HG03103 (cell line): ENCODE data around the gene CFAP157.

ENCODE experiments used
- ATAC-seq: cut with Tn5 transposase; IDR thresholded peaks from one replicate; pipeline ENCODE4 v1.9.1; 2021; ENCODE audit warnings: low read depth; ENCODE audit not compliant: unreplicated experiment

Gene CFAP157

DNA sequence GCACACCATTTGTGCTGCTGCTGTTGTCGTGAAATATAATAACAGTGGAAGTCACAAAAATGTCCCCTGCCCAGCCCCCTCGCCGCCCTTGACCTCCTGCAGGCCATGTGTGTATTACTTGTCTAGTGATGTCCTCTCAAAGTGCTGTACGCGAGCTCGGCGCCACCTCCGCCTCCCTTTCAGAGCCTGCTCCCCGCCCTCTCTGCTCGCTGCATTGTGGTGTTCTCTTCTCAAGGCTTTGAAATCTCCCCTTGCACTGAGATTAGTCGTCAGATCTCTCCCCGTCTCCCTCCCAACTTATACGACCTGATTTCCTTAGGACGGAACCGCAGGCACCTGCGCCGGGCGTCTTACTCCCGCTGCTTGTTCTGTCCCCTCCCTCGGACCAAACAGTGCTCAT is 14.7 kb upstream of the CFAP157 start:
- no peak for ATAC-seq

DNA sequence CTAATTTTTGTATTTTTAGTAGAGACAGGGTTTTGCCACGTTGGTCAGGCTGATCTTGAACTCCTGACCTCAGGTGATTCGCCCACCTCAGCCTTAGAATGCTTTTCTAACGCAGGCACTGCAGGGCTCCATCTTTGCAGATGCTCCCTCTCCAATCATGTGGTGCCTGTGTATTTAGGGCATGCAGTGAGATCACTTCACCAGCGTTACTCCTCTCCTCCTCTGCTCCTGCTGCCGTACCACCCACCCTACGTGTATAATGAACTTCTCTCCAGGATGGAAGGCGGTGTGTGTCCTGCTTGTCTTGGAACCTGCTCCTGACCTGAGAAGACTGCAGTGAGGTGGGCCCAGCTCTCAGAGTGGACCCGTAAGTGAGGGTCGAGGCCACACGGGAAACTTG is 13.6 kb upstream of the CFAP157 start:
- no peak for ATAC-seq

DNA sequence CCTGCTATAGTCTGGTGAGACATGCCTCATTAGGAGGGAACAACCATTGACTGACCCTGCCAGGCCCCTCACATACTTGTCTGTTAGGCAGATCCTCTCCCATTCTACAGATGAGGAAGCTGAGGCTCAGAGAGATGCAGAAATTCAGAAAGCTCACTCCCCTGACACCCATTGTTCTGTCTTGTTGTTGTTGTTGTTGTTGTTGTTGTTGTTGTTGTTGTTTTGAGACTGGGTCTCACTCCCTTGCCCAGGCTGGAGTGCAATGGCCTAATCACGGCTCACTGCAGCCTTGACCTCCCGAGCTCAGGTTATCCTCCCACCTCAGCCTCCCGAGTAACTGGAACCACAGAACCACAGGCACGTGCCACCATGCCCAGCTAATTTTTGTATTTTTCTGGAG is 13.1 kb upstream of the CFAP157 start:
- no peak for ATAC-seq

DNA sequence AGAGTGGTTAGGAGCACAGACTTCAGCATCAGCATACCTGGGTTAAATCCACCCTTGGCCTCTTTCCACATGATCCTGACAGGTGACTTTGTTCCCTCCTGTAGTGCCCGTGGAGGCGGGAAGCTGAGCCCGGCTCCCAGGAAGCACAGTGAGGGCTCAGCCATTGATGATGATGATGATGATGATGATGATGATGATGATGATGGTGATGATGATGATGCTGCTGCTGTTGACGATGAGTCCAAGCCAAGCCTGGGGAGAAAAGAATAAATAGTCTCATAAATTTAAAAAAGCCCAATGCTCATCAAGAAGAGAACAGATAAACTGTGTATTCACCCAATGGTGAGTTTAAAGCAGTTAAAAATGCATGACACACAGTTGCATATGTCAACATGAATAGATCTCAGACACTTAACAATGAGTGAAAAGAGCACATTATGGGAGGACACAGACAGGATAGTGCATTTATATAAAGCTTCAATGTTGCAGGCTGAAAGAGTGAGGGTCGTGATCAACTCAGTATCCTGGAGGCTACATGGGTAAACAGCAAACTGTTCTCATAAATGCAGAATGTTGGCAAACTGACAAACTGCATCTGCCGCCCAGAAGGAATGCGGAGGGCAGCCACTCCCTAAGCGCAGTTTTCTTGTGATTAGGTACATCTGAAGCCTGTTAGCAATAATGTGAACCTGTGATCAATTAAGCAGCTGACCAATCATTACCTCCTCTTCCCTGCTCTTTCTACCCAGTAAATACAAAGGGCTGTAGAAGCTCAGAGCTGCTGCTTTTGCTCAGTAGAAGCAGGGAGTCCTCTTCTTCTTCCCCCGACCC is 11.7 kb upstream of the CFAP157 start:
- no peak for ATAC-seq

DNA sequence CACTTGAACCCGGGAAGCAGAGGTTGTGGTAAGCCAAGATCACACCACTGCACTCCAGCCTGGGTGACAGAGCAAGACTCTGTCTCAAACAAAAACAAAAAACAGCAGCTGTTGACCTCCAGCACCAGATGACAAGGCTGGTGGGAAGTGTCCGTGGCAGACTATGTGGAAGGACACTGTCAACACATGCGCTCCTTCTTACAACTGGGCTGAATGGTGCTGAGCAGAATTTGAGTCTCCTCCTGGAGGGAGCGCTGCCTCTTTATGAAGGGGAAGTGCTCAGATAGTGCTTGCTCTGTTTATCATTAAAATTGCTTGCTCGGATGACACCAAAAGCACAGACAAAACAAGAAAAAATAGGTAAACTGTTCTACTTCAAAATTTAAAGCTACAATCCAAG is 9.2 kb upstream of the CFAP157 start:
- no peak for ATAC-seq

DNA sequence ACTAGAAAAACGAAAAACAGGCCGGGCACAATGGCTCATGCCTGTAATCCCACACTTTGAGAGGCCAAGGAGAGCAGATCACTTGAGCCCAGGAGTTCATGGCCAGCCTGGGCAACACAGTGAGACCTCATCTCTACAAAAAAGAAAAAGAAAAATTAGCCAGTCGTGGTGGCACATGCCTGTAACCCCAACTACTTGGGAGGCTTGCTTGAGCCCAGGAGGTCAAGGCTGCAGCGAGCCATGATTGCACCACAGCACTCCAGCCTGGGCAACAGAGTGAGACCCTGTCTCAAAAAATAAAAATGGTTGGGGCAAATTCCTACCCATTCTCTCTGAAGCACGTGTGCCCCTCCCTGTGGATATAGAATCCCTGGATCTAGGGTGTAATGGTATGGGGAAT is 8.4 kb upstream of the CFAP157 start:
- no peak for ATAC-seq

DNA sequence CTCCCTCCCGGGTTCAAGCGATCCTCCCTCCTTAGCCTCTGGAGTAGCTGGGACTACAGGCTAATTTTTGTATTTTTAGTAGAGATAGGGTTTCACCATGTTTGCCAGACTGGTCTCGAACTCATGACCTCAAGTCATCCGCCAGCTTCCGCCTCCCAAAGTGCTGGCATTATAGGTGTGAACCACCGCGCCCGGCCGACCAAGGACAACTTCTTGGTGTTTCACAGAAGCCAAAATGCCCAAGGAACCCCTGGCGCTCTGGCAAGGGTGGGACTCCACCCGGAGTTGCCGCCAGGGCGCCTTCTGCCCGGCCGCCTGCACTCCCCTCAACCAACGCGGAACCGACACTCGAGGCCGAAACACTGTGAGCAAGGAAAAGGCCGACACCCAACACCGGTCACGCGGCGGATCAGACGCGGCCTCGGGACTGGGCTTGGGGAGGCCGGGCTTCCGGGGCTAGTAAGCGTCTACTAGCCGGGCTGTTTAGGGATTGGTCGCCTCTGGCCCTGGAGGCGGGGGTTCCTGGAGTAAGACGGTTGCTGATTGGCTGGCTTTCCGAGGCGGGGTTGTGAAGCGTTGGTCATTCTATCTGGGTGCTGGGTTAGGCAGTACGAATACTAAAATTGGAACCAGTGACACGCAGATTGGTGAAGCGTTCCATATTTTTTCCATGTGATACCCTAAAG is 7.7 kb upstream of the CFAP157 start:
- peak; percentile 74 for ATAC-seq

DNA sequence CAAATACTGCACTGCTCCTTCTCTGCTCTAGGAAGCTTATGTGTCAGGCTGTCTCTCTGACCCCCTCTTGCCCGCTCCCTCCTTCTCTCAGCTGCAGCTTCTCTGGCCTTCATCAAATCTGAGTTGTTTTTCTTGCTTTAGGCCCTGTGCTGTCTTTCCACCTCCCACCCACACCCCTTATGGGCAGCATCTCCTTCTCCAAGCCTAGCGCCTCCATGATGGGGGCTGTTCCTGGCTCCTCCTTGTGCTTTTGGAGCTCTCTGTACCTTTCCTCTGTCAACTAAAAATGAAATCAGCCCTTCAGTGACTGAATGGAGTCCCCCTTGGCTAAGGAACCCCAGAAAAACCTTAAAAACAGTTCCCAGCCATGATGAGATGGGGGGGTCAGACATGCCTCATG is 6.6 kb upstream of the CFAP157 start:
- ATAC-seq = no peak

DNA sequence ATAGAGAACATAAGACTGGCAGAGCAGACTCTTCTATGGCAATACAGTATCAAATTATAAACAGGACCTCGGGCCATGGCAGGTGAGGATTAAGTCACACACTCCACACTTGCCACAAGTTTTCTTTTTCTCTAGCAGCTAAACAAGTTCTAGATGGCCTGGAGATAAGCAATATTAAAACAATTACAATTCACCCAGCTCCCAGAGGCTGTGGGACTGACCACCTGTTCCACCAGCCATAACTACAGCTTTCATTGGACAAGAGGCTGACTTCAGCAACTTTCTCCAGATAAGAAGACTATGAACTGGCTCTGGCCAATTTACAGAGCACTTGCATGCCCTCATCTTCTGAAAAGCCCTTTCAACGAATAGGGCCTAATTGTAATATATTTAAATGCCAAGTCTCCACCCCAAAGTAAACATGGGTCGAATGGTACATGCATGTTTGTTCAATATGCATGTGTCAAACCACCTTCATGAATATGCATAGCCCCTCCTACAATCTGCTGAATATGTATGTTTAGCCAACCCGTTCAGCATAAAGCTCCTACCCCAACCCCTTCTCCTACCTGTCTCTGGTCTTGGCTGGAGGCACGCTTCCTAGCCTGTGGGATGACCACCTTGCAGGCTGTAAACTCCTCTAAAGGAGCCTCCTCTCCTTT is 6.1 kb upstream of the CFAP157 start:
- no peak for ATAC-seq

DNA sequence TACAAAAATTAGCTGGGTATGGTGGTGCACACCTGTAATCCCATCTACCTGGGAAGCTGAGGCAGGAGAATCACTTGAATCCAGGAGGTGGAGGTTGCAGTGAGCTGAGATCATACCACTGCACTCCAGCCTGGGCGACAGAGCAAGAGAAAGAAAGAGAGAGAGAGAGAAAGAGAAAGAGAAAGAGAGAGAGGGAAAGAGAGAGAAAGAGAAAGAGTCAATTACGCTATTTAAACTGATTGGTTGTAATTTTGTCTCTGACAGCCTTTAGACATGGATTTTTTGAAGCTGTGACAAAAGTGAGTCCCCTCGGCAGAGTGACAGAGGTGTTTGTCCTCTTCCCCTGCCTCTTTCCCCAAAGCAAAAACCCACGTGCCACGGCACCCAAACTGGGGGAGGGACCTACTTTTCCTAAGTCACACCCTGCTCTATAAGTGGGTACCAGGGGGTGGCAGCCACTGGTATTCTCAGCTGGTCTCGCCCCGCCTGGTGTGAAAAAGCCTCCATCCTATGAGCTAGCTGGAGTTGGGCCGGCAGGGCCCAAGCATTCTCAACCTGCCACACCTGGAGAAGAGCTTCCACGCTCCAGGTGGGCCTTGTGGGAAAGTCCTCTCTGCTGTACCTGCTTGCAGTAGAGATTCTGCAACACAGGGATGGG is 3.4 kb upstream of the CFAP157 start:
- no peak for ATAC-seq

DNA sequence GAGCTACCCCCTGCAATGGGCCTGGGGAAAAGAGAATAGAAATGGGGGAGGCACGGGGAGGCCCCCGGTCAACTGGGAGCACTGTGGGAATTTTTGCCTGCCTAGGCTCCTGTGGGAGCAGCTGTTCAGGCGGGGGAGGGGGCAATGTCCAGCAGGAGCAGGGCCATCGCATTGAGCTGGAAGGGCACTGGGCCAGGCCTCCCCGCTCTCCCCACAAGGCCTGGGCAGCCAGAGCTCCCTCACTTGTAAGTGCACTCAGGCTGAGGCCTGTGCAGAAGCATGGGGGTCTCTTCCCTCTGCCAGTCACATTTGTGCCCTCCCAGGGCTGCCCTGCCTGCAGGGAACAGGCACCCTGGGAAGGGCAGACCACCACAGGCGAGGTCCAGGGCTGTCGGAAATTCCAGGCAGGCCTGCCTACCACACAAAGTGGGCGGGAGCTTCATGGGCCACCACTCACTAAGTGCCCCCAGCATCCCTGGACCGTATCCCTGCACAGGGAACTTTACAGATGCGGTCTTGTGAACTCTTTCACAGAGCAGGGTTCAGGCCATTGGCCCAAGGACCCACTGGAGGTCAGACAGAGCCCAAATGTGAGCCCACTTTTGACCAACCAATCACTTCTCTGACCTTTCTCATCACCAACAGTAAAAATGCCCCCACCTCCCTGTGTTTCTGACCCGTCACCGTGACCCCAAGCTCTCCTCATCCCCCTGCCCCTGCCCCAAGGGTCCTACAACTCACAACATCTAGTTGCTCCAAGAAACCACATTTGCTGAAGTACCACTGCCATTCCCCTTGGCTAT is 1.0 kb upstream of the CFAP157 start:
- ATAC-seq = no peak

DNA sequence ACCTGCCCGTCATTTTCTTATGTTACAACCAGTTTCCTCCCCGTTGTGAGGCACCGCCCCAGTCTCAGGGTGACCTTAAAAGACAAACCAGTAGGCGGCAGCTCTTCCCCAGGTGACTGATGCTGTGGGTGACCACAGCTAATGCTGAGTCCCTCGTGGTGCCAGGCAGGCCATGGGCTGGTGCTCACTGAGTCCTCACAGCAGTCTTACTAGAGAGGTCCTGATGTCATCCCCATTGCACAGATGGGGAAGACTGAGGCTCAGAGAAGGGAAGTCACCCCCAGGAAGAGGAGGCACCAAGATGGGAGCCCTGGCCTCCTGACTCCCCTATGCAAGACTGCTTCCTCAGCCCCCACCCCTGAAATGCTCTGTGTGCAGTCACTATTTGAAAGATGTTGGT is 978 bp downstream of the CFAP157 start:
- ATAC-seq = no peak

DNA sequence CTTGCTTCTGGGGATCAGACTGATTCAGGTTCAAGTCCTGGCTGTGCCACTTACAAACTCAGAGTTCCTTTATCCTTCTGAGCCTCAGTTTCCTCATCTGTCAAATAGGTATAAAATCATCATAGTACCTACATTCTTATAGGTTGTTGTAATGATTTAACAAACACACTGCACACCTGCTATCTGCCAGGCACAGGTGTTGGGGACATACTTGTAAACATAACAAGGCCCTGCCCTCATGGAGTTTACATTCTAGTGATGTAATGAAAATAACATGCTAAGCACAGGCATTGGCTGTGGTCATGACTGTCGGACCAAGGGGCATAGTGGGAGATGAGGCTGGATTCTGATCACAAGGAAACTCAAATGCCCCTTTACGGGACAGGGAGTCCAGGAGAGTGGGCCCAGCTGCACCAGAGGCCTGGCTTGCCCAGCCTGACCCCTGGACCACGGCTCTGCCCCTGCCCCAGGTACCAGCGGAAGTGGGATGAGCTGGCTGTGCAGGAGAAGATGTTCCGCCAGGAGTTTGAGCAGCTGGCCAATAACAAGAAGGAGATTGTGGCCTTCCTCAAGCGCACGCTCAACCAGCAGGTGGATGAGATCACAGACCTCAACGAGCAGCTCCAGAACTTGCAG is 2.3 kb downstream of the CFAP157 start:
- no peak for ATAC-seq

DNA sequence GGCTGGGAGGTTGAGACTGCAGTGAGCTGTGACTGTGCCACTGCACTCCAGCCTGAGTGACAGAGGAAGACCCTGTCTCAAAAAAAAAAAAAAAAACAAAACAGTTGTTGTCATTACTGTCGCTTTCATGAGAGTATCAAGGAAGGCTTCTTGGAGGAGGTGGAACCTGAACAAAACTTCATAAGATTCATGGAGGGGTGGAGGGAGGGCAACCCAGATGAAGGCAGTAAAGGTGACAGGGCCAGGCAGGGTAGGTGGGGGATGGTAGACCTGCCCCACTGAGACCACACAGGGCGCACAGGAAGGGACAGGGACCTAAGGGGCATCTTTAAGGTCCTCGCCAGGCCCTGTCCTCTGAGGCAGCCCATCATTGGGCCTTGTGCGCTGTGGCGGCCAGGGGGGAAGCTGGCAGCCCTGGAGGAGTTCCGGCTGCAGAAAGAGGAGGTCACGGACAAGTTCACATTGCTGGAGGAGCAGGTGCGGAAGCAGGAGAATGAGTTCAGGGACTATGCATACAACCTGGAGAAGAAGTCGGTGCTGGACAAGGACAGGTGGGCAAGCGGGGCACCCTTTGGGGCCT is 3.5 kb downstream of the CFAP157 start:
- ATAC-seq = no peak

DNA sequence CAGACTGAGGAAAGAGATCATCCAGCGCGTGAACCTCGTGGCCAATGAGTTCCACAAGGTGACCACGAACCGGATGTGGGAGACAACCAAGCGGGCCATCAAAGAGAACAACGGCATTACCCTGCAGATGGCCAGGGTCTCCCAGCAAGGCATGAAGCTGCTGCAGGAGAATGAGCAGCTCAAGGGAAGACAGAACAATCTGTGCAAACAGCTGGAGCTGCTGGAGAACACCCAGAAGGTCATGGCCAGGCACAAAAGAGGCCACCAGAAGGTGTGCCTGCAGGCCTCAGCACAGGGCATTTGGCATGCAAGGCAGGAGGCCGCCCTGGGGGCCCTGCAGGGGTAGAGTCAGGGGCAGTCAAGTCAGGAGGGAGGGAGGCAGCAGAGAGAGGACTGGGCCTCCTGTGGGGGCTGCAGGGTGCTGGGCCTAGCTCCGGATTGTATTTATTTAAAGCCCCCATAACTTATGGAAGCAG is 4.5 kb downstream of the CFAP157 start:
- ATAC-seq = no peak

DNA sequence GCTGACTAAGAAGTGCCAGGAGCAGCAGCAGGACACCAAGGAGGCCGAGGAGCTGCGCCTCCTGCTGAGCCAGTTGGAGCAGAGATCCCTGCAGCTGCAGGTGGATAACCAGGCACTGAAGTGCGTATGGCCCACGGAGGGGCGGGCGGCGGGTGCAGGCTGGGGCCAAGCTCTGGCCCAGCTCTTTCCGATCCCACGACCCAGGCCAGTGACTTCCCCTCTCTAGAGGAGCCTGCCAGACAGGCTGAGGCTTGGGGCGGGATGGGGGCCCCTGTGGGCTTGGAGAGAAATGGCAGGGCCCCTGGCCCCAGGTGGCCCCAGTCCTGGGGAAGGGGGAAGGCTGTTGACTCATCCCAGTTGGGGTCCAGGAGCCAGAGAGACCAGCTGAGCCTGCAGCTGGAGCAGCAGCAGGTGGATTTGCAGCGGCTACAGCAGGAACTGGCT is 5.1 kb downstream of the CFAP157 start:
- no peak for ATAC-seq

DNA sequence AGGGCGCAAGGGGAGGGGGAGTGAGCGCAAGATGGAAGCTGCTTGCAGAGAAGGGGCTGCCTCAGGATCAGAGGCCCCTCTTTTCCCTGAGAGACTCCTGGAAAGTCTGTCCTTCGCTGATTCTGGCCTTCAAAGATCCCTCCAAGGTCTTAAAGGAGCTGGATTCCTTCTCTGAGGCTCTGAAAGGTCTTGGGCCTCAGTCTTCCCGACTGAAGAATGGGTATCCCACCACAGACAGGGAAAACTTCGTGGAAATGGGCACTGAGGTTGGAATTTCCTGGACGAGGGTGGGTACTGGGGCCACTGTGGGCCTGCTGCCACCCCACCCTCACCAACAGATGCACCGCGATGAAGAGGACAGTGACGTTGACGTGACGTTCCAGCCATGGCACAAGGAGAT is 5.6 kb downstream of the CFAP157 start:
- ATAC-seq = no peak

DNA sequence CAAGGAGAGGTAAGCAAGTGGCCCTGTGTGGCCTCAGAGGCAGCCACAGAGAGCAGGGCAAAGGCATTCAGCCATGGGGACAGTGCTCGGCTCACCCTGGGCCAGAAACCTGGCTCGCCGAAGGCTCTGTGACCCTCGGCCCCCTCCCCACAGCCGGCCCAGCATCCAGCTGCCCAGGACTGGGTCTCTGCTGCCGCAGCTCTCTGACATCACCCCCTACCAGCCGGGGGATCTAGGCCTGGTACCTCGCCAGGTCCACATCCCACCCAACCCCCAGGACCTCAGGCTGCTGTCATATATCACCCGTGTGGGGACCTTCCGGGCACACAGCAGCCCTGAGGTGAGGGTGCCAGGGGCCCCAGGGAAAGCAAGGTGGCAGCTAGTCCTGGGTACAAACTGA is 6.1 kb downstream of the CFAP157 start:
- no peak for ATAC-seq

DNA sequence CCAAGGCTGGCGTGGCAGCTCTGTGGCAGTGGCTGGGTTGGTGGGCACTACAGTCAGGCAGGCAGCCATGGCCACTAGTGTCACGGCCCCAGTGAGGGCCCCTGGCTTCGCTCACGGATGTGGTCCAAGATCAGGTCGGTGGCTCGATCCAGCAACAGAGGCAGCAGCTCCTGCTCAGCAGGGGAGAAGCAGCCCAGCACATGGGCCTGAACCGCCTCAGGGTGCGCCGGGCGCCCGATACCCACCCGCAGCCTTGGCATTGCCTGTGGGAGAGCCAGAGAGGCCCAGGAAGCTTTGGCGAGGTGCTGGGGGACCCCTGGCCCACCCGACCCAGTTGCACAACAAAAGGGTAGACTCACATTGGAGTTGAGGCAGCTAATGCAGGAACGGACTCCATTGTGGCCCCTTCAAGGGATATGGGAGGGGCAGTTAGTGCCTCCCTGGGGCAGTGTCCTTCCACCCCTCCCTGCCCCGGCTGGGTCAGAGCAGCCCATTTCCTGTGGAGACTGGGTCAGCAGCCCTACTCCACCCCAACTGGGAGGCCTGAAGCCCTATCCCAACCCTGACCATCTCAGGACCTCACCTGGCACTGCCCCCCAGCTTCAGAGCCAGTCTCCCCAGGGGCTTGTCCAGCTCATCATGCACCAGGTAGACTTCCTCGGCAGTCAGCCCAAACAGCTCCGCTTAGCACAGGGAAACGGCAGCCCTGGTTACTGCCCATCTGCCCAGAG is 7.4 kb downstream of the CFAP157 start:
- no peak for ATAC-seq
